Left ventricle myocardium inferior (tissue), 1 donor: ENCODE data around the gene IQCF6. TPM values are rescaled to one million over a fixed set of nuclear protein-coding genes. Genes with fewer than 3 reads are reported as not detected.

Experiments
- DNase-seq: peaks from one replicate; pipeline ENCODE4 v3.0.0-alpha.2; 2020
- H3K27ac ChIP-seq: fragments of 200-600 bp; replicated peaks from 2 replicates; pipeline ENCODE4 v1.8.0; 2021
- H3K27me3 ChIP-seq: fragments of 200-600 bp; 2 replicates; pipeline ENCODE4 v1.8.0; 2021; ENCODE audit warnings: low read depth
- H3K36me3 ChIP-seq: fragments of 200-600 bp; 2 replicates; pipeline ENCODE4 v1.8.0; 2021
- H3K4me1 ChIP-seq: fragments of 200-600 bp; 2 replicates; pipeline ENCODE4 v1.8.0; 2021
- H3K4me3 ChIP-seq: fragments of 200-600 bp; 2 replicates; pipeline ENCODE4 v1.8.0; 2021; ENCODE audit warnings: mild to moderate bottlenecking, moderate library complexity
- H3K9me3 ChIP-seq: fragments of 200-600 bp; replicated peaks from 2 replicates; pipeline ENCODE4 v1.8.0; 2021
- intact Hi-C: fragments of 100-400 bp; cut with micrococcal nuclease; formaldehyde crosslinking; loops from one replicate; pipeline ENCODE4 v1.11.0; 2022
- long read RNA-seq: library from polyadenylated mRNA; unstranded; transcript quantifications from one replicate; pipeline ENCODE4 v2.0.0, GENCODE V29; 2021
- total RNA-seq: library from RNA; stranded (reverse); fragmentation: NEBNext Ultra II Directional; extraction: Animal tissue kit (Norgen Biotek cat#: 25700); gene quantifications from one replicate; pipeline ENCODE4 v1.2.1, GENCODE V29; 2021
- TF ChIP-seq, protein P1 (sequence below): fragments of 200-600 bp; IDR thresholded peaks from 2 replicates; pipeline ENCODE4 v1.8.0; 2021; ENCODE audit warnings: antibody characterized with exemption, mild to moderate bottlenecking, borderline replicate concordance
- donor health status: DM: no; HTN: yes; CAD: no; lungs with severe emphysema.

The IQCF6 gene
- total RNA-seq = not detected
- long read RNA-seq = 0 reads

DNA sequence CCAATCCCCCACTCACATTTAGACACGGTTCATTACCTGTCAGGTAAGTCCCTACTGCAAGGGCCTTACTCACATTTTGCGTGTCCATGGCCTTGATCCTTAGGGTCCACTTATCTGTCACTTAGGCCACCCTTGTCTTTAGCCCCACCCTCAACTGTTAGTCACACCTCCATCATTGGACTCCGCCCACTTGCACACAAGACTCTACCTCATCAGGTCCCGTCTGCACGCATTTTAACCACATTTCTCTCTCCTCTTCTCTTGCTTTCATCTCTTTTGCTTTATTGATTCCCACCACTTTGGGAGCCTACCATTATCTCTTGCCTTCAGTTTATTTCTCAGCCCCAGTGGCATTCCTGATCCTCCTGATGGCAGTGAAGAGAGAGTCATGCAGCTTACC, at the start of gene IQCF6:
Gene IQCF6 (minus strand): TSS at position 101 of the 400 bp plus-strand sequence. CDS start 13 bp downstream, at position 88.
- Histone ChIP-seq H3K36me3 (no peaks in the 10 kb centered on the region), H3K9me3 (no peaks in the 10 kb centered on the region), H3K4me1 (peaks cover 10% of the 10 kb centered on the region), H3K27me3 (peaks cover 20% of the 10 kb centered on the region), H3K4me3 (no peak within 1 kb of the TSS), H3K27ac (no peak within 1 kb of the TSS)
- DNase-seq = no peak
- TF ChIP-seq, protein P1, sequence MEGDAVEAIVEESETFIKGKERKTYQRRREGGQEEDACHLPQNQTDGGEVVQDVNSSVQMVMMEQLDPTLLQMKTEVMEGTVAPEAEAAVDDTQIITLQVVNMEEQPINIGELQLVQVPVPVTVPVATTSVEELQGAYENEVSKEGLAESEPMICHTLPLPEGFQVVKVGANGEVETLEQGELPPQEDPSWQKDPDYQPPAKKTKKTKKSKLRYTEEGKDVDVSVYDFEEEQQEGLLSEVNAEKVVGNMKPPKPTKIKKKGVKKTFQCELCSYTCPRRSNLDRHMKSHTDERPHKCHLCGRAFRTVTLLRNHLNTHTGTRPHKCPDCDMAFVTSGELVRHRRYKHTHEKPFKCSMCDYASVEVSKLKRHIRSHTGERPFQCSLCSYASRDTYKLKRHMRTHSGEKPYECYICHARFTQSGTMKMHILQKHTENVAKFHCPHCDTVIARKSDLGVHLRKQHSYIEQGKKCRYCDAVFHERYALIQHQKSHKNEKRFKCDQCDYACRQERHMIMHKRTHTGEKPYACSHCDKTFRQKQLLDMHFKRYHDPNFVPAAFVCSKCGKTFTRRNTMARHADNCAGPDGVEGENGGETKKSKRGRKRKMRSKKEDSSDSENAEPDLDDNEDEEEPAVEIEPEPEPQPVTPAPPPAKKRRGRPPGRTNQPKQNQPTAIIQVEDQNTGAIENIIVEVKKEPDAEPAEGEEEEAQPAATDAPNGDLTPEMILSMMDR = no peak
- intact Hi-C loops = no loop called here

DNA sequence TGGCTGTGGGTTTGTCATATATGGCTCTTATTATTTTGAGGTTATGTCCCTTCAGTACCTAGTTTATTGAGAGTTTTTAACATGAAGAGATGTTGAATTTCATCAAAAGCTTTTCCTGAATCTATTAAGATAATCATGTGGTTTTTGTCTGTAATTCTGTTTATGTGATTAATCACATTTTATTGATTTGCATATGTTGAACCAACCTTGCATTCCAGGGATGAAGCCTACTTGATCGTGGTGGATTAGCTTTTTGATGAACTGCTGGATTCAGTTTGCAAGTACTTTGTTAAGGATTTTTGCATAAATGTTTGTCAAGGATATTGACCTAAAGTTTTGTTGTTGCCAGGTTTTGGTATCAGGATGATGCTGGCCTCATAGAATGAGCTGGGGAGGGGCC, 49.3 kb upstream of the IQCF6 start:
- peaks cover 28% of the 10 kb centered on the region for H3K27me3 ChIP-seq
- no peak for DNase-seq
- no peaks in the 10 kb centered on the region for H3K36me3 ChIP-seq
- peaks cover 23% of the 10 kb centered on the region for H3K9me3 ChIP-seq
- TF ChIP-seq, protein P1 = no peak
- H3K4me3 ChIP-seq = no peak overlapping the region
- H3K27ac ChIP-seq = no peak overlapping the region
- no peaks in the 10 kb centered on the region for H3K4me1 ChIP-seq
- intact Hi-C loops = no loop called here

DNA sequence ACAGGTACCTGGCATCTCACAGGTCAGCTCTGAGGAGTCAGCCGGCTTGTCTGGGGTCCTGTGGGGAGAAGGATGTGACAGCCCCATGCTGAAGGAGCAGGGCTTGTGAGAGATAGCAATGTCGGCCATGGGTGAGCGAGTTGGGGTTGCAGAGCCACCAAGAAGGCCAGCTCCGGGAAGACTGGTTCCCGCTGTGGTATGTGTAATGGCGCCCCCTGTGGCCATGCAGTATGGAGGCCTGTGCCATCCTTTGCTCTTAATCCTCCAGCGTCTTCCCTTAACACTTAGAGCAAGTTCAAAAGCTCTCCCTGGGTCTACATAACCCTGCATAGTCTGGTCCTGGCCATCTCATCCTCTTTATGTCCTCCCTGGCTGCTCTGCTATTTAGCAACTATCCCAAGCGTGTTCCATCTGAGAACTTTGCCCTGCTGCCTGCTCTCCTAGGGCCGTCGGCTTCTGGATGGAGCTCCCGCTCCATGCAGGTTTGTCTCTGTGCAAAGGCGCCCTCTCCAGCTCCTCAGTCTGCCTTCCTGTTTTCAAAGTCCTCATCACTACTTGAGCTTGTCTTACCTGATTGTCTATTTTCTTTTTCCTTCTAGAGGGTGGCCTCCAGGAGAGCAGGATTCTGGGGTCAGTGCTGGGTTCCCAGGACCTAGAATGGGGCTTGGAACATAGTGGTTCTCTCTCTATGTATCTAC, 40.8 kb upstream of the IQCF6 start:
- Histone ChIP-seq H3K36me3 (no peaks in the 10 kb centered on the region), H3K27me3 (peaks cover 81% of the 10 kb centered on the region), H3K4me3 (no peak overlapping the region), H3K4me1 (no peaks in the 10 kb centered on the region), H3K27ac (no peak overlapping the region), H3K9me3 (no peaks in the 10 kb centered on the region)
- intact Hi-C loops = no loop called here
- TF ChIP-seq, protein P1 = peak; percentile 15
- no peak for DNase-seq

DNA sequence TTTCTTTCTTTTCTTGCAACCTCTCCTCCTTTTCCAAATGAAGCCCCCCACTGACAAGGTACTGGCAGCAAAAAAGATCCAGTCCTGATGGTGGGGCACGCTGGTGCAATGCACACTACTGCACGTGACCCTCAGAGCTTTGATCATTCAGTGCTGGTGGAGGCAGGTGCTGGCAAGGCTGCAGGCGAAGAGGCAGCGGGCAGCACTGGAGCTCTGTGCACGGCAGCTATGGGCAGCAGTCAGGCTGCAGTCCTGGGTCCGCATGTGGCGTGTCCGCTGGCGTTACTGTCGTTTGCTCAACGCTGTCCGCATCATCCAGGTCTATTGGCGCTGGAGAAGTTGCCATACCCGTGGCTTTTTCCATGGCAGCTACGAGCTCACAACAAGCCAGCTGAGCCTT, 40.1 kb upstream of the IQCF6 start:
- no peaks in the 10 kb centered on the region for H3K9me3 ChIP-seq
- H3K27ac ChIP-seq = no peak overlapping the region
- intact Hi-C loops = no loop called here
- H3K27me3 ChIP-seq = peaks cover 76% of the 10 kb centered on the region
- TF ChIP-seq, protein P1 = no peak
- no peak overlapping the region for H3K4me3 ChIP-seq
- DNase-seq = no peak
- no peaks in the 10 kb centered on the region for H3K36me3 ChIP-seq
- no peaks in the 10 kb centered on the region for H3K4me1 ChIP-seq

DNA sequence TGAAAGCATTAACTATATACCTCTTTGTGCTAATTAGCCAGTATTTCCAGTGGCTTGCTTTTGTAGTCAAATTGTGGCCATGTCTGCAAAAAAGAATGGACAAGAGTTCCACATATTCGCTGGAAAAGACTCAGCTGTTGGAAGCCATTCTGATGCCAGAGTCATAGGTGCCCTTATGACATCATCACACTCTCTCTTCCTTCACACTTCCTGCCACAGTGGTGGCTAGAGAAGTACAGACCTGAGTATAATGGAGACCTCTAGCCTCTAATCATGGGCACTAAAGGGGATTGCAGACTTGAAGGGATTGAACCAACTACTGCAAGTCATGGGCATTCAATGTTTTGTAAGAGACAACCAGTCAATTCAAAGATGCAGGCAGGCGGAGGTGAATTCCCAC, 38.3 kb upstream of the IQCF6 start:
- Histone ChIP-seq H3K36me3 (no peaks in the 10 kb centered on the region), H3K4me1 (peaks cover 5% of the 10 kb centered on the region), H3K27ac (no peak overlapping the region), H3K27me3 (peaks cover 61% of the 10 kb centered on the region), H3K4me3 (no peak overlapping the region), H3K9me3 (no peaks in the 10 kb centered on the region)
- TF ChIP-seq, protein P1 = no peak
- DNase-seq = no peak
- intact Hi-C loops = no loop called here
